Measurements from ENCODE around the gene LIN54.

GRCh38 chr4:82890901-82891706, 119.5 kb downstream of the LIN54 start, which contains the start of gene SEC31A:
- TF ChIP-seq, protein P1, sequence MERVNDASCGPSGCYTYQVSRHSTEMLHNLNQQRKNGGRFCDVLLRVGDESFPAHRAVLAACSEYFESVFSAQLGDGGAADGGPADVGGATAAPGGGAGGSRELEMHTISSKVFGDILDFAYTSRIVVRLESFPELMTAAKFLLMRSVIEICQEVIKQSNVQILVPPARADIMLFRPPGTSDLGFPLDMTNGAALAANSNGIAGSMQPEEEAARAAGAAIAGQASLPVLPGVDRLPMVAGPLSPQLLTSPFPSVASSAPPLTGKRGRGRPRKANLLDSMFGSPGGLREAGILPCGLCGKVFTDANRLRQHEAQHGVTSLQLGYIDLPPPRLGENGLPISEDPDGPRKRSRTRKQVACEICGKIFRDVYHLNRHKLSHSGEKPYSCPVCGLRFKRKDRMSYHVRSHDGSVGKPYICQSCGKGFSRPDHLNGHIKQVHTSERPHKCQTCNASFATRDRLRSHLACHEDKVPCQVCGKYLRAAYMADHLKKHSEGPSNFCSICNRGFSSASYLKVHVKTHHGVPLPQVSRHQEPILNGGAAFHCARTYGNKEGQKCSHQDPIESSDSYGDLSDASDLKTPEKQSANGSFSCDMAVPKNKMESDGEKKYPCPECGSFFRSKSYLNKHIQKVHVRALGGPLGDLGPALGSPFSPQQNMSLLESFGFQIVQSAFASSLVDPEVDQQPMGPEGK (CRISPR knock-in tag; IDR thresholded peaks at IDR 0.05; ENCODE audit: borderline replicate concordance) = no peak
- TF ChIP-seq ISL1 (CRISPR knock-in tag; IDR thresholded peaks at IDR 0.05) (no peak), RARB (CRISPR knock-in tag; IDR thresholded peaks at IDR 0.05) (no peak), PPARA (CRISPR knock-in tag; IDR thresholded peaks at IDR 0.05; ENCODE audit: borderline replicate concordance) (no peak), SNAI2 (CRISPR knock-in tag; IDR thresholded peaks at IDR 0.05) (no peak), GLIS3 (CRISPR knock-in tag; IDR thresholded peaks at IDR 0.05) (no peak; the same call in 1 of the 2 replicates), ZFP30 (CRISPR knock-in tag; IDR thresholded peaks at IDR 0.05) (no peak), ARNTL (CRISPR knock-in tag; IDR thresholded peaks at IDR 0.05; ENCODE audit: borderline replicate concordance, low read depth) (no peak), CSRNP3 (CRISPR knock-in tag; IDR thresholded peaks at IDR 0.05) (peak; percentile 63; the same call in 1 of the 2 replicates)
- TF ChIP-seq, protein P2, sequence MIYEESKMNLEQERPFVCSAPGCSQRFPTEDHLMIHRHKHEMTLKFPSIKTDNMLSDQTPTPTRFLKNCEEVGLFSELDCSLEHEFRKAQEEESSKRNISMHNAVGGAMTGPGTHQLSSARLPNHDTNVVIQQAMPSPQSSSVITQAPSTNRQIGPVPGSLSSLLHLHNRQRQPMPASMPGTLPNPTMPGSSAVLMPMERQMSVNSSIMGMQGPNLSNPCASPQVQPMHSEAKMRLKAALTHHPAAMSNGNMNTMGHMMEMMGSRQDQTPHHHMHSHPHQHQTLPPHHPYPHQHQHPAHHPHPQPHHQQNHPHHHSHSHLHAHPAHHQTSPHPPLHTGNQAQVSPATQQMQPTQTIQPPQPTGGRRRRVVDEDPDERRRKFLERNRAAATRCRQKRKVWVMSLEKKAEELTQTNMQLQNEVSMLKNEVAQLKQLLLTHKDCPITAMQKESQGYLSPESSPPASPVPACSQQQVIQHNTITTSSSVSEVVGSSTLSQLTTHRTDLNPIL (CRISPR knock-in tag; IDR thresholded peaks at IDR 0.05; ENCODE audit: low read depth) = no peak

Data from SK-N-SH treated with all-trans-retinoic acid at 6 μM for 48 hours (cell line).